GM06990 (cell line): ENCODE measurements around the gene NRK.
"Not testable (repeated sequence)": the region's sequence is repeated elsewhere in the genome, so short reads cannot be mapped to it uniquely, and the experiment has no call there.

ENCODE experiments used
- DNase-seq: peaks from one replicate; pipeline ENCODE4 v3.0.0-alpha.2; 2011; ENCODE audit not compliant: insufficient read length; ENCODE audit errors: extremely low read depth
- H3K27me3 ChIP-seq: replicated peaks from 2 replicates; pipeline ENCODE4 v1.6.0; 2011; ENCODE audit warnings: low read length; ENCODE audit not compliant: control insufficient read depth, insufficient read depth
- H3K36me3 ChIP-seq: 2 replicates; pipeline ENCODE4 v1.5.1; 2011; ENCODE audit warnings: low read length; ENCODE audit not compliant: control insufficient read depth, insufficient read depth
- H3K4me3 ChIP-seq: replicated peaks from 2 replicates; pipeline ENCODE4 v1.5.1; 2011; ENCODE audit warnings: low read depth, mild to moderate bottlenecking, control low read depth, low read length
- CTCF ChIP-seq: IDR thresholded peaks from 2 replicates; pipeline ENCODE4 v1.5.1; 2011; ENCODE audit warnings: low read length, control low read depth, mild to moderate bottlenecking, inconsistent platforms; ENCODE audit not compliant: insufficient read depth, poor library complexity, severe bottlenecking

NRK gene

GRCh38 chrX:105829011-105829410 lies 6.7 kb downstream of the NRK start:
- DNase-seq: no peak
- H3K36me3 ChIP-seq: no peaks in the 10 kb centered on the region
- H3K4me3 ChIP-seq: no peak overlapping the region
- H3K27me3 ChIP-seq: no peaks in the 10 kb centered on the region
- TF ChIP-seq CTCF: no peak

GRCh38 chrX:105837232-105837631 lies 14.9 kb downstream of the NRK start:
- TF ChIP-seq CTCF: no peak
- Histone ChIP-seq H3K27me3 (no peaks in the 10 kb centered on the region), H3K4me3 (no peak overlapping the region), H3K36me3 (no peaks in the 10 kb centered on the region)
- DNase-seq: no peak

- no peak for DNase-seq
- H3K4me3 ChIP-seq: no peak overlapping the region
- no peaks in the 10 kb centered on the region for H3K36me3 ChIP-seq
- H3K27me3 ChIP-seq: no peaks in the 10 kb centered on the region
- no peak for TF ChIP-seq CTCF
Observed at GRCh38 chrX:105845631-105846030, 23.3 kb downstream of the NRK start.

- H3K27me3 ChIP-seq, H3K4me3 ChIP-seq, DNase-seq, H3K36me3 ChIP-seq: not testable (repeated sequence)
Observed at GRCh38 chrX:105850100-105850499, 27.8 kb downstream of the NRK start.

GRCh38 chrX:105865709-105866108 lies 43.4 kb downstream of the NRK start:
- no peaks in the 10 kb centered on the region for H3K36me3 ChIP-seq
- no peak for TF ChIP-seq CTCF
- no peak overlapping the region for H3K4me3 ChIP-seq
- H3K27me3 ChIP-seq: no peaks in the 10 kb centered on the region
- DNase-seq: no peak

- Histone ChIP-seq H3K27me3 (no peaks in the 10 kb centered on the region), H3K36me3 (no peaks in the 10 kb centered on the region), H3K4me3 (no peak overlapping the region)
- no peak for TF ChIP-seq CTCF
- DNase-seq: no peak
Observed at GRCh38 chrX:105869701-105870100, 47.4 kb downstream of the NRK start.
